Glomerular endothelial cell (primary cell): ENCODE results near the gene ZSCAN18. TPM values are rescaled to one million over a fixed set of nuclear protein-coding genes. Genes with fewer than 3 reads are reported as not detected.

Experiments used
- DNase-seq: peaks from one replicate; pipeline ENCODE4 v3.0.0-alpha.2; 2011; ENCODE audit warnings: low read depth, low spot score; ENCODE audit errors: extremely low read depth
- total RNA-seq: library from RNA; depleted of rRNA; stranded (reverse); fragments of >200 nt; gene quantifications from 2 replicates; pipeline ENCODE4 v1.2.3, GENCODE V29; 2015

The ZSCAN18 gene
- total RNA-seq, 1 donor from 2014 or later = 54.5 TPM

DNA sequence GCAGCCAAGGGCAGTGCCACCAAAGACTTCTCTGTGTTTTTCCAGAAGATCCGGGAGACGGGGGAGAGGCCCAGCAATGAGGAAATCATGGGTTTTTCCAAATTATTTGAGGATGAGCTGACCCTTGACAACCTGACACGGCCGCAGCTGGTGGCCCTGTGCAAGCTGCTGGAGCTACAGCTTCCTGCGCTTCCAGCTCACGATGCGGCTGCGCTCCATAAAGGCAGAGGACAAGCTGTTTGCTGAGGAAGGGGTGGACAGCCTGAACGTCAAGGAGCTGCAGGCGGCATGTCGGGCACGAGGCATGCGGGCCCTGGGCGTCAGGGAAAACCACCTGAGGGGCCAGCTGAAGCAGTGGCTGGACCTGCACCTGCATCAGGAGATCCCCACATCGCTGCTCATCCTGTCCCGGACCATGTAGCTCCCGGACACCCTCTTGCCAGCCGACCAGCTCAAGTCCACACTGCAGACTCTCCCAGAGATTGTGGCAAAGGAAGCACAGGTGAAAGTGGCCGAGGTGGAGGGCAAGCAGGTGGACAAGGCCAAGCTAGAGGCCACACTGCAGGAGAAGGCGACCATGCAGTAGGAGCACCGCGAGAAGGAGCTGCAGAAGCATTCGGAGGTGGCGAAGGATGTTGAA is 52.5 kb downstream of the ZSCAN18 start:
- no peak for DNase-seq

GRCh38 chr19:58044886-58045285 is 53.1 kb downstream of the ZSCAN18 start:
- DNase-seq = no peak

DNA sequence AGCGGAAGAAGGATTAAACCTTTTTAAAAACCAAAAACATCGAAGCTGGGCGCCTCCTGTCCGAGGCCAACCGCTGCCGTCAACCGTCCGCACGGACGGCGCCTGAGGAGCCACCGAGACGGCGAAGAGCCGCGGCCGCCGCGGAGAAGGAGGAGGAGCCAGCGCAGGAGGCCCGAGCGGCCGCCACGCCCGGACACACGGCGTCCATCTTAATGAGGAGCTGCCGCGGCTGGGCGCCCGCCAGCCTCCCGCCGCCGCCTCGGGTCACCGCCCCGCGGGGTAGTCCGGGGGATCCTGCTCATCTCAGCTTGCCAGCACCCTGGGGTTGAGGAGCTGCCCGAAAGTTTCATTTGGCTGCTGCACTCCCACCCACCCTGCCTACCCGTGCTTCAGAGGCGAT is 53.6 kb downstream of the ZSCAN18 start:
- DNase-seq = no peak

DNA sequence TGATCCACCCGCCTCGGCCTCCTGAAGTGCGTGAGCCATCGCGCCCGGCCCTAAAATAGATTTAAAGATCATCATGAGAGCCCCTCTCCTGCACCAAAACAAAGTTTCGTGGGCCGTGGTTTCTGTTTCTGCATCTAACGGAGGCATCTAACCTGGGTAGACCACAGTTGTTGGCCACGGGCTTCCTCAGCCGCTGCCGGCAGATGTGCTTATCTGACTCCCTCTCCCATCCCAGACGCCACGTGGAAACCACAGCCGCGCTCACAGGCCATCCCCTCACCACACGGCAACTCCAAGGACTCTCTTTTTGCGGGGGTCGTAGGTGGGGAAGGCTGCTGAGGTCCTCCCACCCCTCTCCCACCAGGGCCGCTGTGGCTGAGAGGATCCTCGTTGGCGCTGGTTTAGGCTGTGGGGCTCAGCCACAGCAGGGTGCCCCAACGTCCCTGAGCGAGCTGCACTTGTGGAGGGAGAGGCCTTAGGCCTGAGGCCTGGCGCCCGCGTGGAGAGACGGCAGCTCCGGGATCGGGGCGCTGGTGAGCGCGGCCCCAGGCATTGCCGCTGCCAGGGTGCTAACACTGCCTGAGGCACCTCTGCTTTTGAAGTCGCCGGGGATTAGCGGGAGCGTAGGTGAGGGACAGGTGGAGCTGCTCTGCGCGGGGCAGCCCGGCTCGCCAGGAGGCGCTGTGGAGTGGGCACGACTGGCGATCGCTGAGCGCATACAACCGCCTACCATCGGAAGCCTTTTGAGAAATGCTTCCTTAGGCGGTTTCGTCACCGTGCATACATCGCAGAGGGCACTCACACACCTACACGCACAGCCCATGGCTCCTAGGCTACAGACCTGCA is 55.3 kb downstream of the ZSCAN18 start:
- DNase-seq = no peak

- DNase-seq = no peak
These were observed 57.1 kb downstream of the ZSCAN18 start for GRCh38 chr19:58040751-58041525.

GRCh38 chr19:58038688-58039204 is 59.3 kb downstream of the ZSCAN18 start:
- DNase-seq = no peak

DNA sequence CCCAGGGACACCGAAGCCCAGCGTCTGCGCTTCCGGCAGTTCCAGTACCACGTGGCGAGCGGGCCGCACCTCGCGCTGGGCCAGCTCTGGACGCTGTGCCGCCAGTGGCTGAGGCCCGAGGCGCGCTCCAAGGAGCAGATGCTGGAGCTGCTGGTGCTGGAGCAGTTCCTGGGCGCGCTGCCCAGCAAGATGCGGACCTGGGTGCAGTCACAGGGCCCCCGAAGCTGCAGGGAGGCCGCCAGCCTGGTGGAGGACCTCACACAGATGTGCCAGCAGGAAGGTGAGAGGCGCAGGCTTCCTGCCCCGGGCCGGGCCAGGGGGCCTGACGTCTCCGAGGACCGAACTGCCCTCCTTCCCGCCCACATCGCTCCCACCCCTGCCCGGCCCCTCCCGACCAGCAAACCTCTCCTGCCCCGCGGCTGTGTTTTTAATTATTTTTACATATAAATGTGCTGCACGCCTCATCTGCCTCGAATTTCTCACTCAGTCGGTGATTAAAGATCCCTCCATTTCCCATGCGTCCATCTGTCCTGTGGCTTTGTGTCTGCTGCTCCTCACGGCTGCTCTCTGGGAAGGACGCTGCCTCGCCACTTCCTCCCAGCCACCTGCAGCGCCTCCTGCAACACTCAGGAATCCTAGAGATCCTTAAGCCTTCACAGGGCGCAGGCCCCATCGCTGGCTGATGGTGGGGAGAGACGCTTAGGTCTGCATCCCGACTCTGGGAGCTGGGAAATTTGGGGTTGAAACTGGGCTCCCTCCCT is 59.9 kb downstream of the ZSCAN18 start:
- DNase-seq = no peak

- no peak for DNase-seq
These were observed 62.2 kb downstream of the ZSCAN18 start for GRCh38 chr19:58035863-58036262.

GRCh38 chr19:58034477-58034793 is 63.6 kb downstream of the ZSCAN18 start:
- DNase-seq = no peak

Other genes with a start within 250 kb of the ZSCAN18 start
- gene ZNF587, start 248.4 kb downstream of the ZSCAN18 start, total RNA-seq = 20.6 and 30.7 TPM in 2 replicates
- gene ZNF814, start 209.2 kb downstream of the ZSCAN18 start, total RNA-seq = 3.9 and 11.7 TPM in 2 replicates
- gene ZNF417, start 181.6 kb downstream of the ZSCAN18 start, total RNA-seq = 7.2 and 8.6 TPM in 2 replicates
- 4.3 and 6.3 TPM in 2 replicates for gene ZNF418, start 162.8 kb downstream of the ZSCAN18 start, total RNA-seq
- 3.3 and 5.0 TPM in 2 replicates for gene ZNF256, start 150.5 kb downstream of the ZSCAN18 start, total RNA-seq
- not detected in 2 replicates for gene C19orf18, start 123.7 kb downstream of the ZSCAN18 start, total RNA-seq
- 10.1 and 26.8 TPM in 2 replicates for gene ZNF606, start 95.4 kb downstream of the ZSCAN18 start, total RNA-seq
- not detected in 2 replicates for gene ZSCAN1, start 64.2 kb downstream of the ZSCAN18 start, total RNA-seq
- gene ZNF135, start 38.9 kb downstream of the ZSCAN18 start, total RNA-seq = 1.2 and 2.4 TPM in 2 replicates
- gene ZNF329, start 52.6 kb upstream of the ZSCAN18 start, total RNA-seq = 8.5 and 11.7 TPM in 2 replicates
- 20.6 and 33.3 TPM in 2 replicates for gene ZNF274, start 84.8 kb upstream of the ZSCAN18 start, total RNA-seq
- gene ZNF544, start 130.7 kb upstream of the ZSCAN18 start, total RNA-seq = 32.5 and 46.6 TPM in 2 replicates
- 7.3 and 8.6 TPM in 2 replicates for gene ZNF8, start 180.7 kb upstream of the ZSCAN18 start, total RNA-seq
- 15.6 and 34.3 TPM in 2 replicates for gene ERVK3-1, start 207.1 kb upstream of the ZSCAN18 start, total RNA-seq
- gene ZSCAN22, start 228.8 kb upstream of the ZSCAN18 start, total RNA-seq = 1.8 and 3.5 TPM in 2 replicates